ENCODE measurements around the gene RYR1. TPM values are rescaled to one million over a fixed set of nuclear protein-coding genes. Genes with fewer than 3 reads are reported as not detected.

RYR1 gene
- total RNA-seq, 1 donor from 2014 or later: 9.3 TPM

DNA sequence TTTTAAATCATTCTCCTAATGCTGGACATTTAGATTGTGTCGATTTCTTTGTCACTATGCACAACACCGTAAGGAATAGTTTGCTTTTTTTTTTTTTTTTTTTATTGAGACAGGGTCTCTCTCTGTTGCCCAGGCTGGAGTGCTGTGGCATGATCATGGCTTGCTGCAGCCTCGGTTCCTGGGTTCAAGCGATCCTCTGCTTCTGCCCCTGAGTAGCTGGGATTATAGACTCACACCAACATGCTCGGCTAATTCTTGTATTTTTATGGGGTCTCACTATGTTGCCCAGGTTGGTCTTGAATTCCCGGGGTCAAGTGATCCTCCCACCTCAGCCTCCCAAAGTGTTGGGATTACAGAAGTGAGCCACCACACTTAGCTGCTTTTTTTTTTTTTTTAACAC lies 86.5 kb downstream of the RYR1 start:
- Mint-ChIP-seq H3K27ac (no peak overlapping the region), H3K4me1 (ENCODE audit: unreplicated experiment) (no peaks in the 10 kb centered on the region)

DNA sequence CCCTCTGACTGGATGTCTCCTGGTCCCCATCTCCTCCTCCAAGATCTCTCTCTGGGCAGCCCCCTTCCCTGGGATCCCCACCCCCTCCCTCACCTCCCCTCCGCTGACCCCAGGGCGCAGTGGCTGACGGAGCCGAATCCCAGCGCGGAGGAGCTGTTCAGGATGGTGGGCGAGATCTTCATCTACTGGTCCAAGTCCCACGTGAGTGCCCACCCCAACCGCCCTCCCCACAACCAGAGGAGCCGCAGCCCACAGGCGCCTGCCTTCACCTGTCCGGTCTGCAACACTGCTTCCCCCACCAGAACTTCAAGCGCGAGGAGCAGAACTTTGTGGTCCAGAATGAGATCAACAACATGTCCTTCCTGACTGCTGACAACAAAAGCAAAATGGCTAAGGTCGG lies 89.4 kb downstream of the RYR1 start:
- peaks cover 3% of the 10 kb centered on the region for H3K27me3 Mint-ChIP-seq
- H3K4me1 Mint-ChIP-seq (ENCODE audit: unreplicated experiment): no peaks in the 10 kb centered on the region
- no peak overlapping the region for H3K27ac Mint-ChIP-seq
- no peaks in the 10 kb centered on the region for H3K36me3 Mint-ChIP-seq
- no peak overlapping the region for H3K4me3 Mint-ChIP-seq
- no peak for DNase-seq (ENCODE audit: extremely low spot score, unreplicated experiment)
- TF ChIP-seq, protein P1, sequence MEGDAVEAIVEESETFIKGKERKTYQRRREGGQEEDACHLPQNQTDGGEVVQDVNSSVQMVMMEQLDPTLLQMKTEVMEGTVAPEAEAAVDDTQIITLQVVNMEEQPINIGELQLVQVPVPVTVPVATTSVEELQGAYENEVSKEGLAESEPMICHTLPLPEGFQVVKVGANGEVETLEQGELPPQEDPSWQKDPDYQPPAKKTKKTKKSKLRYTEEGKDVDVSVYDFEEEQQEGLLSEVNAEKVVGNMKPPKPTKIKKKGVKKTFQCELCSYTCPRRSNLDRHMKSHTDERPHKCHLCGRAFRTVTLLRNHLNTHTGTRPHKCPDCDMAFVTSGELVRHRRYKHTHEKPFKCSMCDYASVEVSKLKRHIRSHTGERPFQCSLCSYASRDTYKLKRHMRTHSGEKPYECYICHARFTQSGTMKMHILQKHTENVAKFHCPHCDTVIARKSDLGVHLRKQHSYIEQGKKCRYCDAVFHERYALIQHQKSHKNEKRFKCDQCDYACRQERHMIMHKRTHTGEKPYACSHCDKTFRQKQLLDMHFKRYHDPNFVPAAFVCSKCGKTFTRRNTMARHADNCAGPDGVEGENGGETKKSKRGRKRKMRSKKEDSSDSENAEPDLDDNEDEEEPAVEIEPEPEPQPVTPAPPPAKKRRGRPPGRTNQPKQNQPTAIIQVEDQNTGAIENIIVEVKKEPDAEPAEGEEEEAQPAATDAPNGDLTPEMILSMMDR (conservative IDR thresholded peaks at IDR 0.05): no peak
- no peaks in the 10 kb centered on the region for H3K9me3 Mint-ChIP-seq

More for the DNA sequence above, 86.5 kb downstream of the RYR1 start:
- Mint-ChIP-seq H3K36me3 (no peaks in the 10 kb centered on the region), H3K9me3 (no peaks in the 10 kb centered on the region), H3K27me3 (peaks cover 3% of the 10 kb centered on the region), H3K4me3 (no peak overlapping the region)
- DNase-seq (ENCODE audit: extremely low spot score, unreplicated experiment): no peak
- TF ChIP-seq, protein P1 (conservative IDR thresholded peaks at IDR 0.05): no peak

DNA sequence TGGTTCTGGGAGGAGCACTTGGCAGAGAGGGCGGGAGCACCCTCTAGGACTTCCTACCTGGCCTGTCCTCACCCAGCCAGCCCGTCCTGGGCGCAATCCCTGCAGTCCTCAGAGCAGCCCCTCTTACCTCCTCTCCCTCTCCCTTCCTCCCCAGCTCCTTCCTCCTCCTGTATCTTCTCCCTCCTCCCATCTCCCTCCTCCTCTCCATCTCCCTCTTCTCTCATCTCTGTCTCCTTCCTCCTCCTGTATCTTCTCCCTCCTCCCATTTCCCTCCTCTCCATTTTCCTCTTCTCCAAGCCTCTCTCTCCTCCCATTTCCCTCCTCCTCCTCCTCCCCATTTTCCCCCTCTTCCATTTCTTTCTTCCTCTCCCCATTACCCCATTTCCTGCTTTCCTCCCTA lies 89.8 kb downstream of the RYR1 start:
- Mint-ChIP-seq H3K36me3 (no peaks in the 10 kb centered on the region), H3K4me1 (ENCODE audit: unreplicated experiment) (no peaks in the 10 kb centered on the region), H3K9me3 (no peaks in the 10 kb centered on the region), H3K4me3 (no peak overlapping the region), H3K27ac (no peak overlapping the region), H3K27me3 (peaks cover 3% of the 10 kb centered on the region)
- TF ChIP-seq, protein P1 (conservative IDR thresholded peaks at IDR 0.05): no peak
- DNase-seq (ENCODE audit: extremely low spot score, unreplicated experiment): no peak

DNA sequence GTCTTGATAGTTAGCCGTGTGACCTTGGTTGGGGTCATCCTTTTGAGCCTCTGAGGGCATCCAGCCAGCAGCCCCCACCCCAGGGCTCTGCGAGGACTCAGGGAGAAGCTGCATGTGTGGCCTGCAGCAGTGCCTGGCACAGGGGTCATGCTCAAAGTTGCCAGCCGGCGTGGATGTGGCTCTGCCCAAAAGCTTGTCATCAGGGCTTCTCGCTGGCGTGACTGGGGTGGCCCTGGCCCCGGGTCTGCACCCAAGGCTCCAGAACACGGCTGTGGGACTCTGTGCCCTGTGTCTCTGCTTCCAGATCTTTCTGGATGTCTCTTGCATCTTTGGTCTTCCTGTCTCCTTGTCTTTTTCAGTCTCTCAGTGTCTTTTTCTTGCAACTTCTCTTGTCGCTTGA lies 90.9 kb downstream of the RYR1 start:
- Mint-ChIP-seq H3K4me3 (no peak overlapping the region), H3K4me1 (ENCODE audit: unreplicated experiment) (no peaks in the 10 kb centered on the region), H3K36me3 (no peaks in the 10 kb centered on the region), H3K27ac (no peak overlapping the region), H3K9me3 (no peaks in the 10 kb centered on the region), H3K27me3 (peaks cover 3% of the 10 kb centered on the region)
- TF ChIP-seq, protein P1 (conservative IDR thresholded peaks at IDR 0.05): no peak
- no peak for DNase-seq (ENCODE audit: extremely low spot score, unreplicated experiment)

DNA sequence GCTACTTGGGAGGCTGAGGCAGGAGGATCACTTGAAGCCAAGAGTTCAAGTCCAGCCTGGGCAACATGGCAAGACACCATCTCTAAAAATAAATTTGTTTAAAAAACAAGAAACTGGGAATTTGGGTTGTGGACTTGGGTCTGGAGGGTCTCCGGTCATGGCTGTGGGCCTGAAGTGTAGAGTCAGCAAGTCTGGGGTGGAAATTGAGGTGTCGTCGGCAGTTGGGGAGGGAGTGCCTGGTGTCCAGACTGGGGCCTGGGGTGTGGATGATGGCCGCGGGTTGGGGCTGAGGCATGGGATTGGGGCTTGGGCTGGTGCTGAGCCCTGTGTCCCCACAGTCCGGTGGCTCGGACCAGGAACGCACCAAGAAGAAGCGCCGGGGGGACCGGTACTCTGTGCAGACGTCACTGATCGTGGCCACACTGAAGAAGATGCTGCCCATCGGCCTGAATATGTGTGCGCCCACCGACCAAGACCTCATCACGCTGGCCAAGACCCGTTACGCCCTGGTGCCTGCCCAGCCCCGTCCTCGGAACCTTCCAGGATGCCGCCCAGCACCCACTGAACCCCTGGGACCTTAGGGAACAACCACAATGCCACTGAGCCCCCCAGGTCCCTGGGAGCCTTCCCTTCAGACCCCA lies 91.6 kb downstream of the RYR1 start:
- peaks cover 3% of the 10 kb centered on the region for H3K4me1 Mint-ChIP-seq (ENCODE audit: unreplicated experiment)
- no peak for DNase-seq (ENCODE audit: extremely low spot score, unreplicated experiment)
- TF ChIP-seq, protein P1 (conservative IDR thresholded peaks at IDR 0.05): no peak
- H3K27me3 Mint-ChIP-seq: peaks cover 3% of the 10 kb centered on the region
- no peak overlapping the region for H3K4me3 Mint-ChIP-seq
- H3K27ac Mint-ChIP-seq: no peak overlapping the region
- no peaks in the 10 kb centered on the region for H3K9me3 Mint-ChIP-seq
- H3K36me3 Mint-ChIP-seq: no peaks in the 10 kb centered on the region
